Heart right ventricle (tissue), 16 donors: Measurements from ENCODE around the gene AKT1S1. TPM values are rescaled to one million over a fixed set of nuclear protein-coding genes. Genes with fewer than 3 reads are reported as not detected.

Experiments used
- ATAC-seq, 8 donors: fragments of 200-7000 bp; cut with Tn5 transposase; one replicate each; pipeline ENCODE4 v1.9.1; 2020; ENCODE audit warnings: mild to moderate bottlenecking in 8 of 8, moderate library complexity in 8 of 8, moderate number of reproducible peaks in 1 of 8
- DNase-seq, 2 donors: peaks; one replicate each; pipeline ENCODE4 v3.0.0-alpha.2; 2020
- H3K27ac ChIP-seq, 10 donors: fragments of 200-600 bp; sonication (generic) in 2 of 10; one replicate each; pipeline versions ENCODE4 v1.5.0 to v1.8.0; 2020 to 2022; ENCODE audit warnings: mild to moderate bottlenecking in 3 of 10
- H3K27me3 ChIP-seq, 7 donors: fragments of 200-600 bp; one replicate each; pipeline ENCODE4 v1.8.0; 2021 to 2022; ENCODE audit warnings: mild to moderate bottlenecking in 2 of 7
- H3K36me3 ChIP-seq, 9 donors: fragments of 200-600 bp; sonication (generic) in 1 of 9; one replicate each; pipeline versions ENCODE4 v1.5.0 to v1.8.0; 2020 to 2022; ENCODE audit warnings: mild to moderate bottlenecking in 2 of 9
- H3K4me1 ChIP-seq, 9 donors: fragments of 200-600 bp; sonication (generic) in 1 of 9; one replicate each; pipeline versions ENCODE4 v1.5.0 to v1.8.0; 2020 to 2022; ENCODE audit warnings: mild to moderate bottlenecking in 4 of 9
- H3K4me3 ChIP-seq, 10 donors: fragments of 200-600 bp; sonication (generic) in 2 of 10; one replicate each; pipeline versions ENCODE4 v1.5.0 to v1.8.0; 2020 to 2022; ENCODE audit warnings: mild to moderate bottlenecking in 7 of 10, moderate library complexity in 2 of 10
- H3K9me3 ChIP-seq, 11 donors: fragments of 200-600 bp in 10 of 11; sonication (generic) in 2 of 11; one replicate each; pipeline versions ENCODE4 v1.5.0 to v1.8.0; 2013 to 2022; ENCODE audit warnings: mild to moderate bottlenecking in 2 of 11, control low read depth in 1 of 11, moderate library complexity in 1 of 11
- CTCF ChIP-seq, 9 donors: fragments of 200-600 bp; sonication (generic) in 2 of 9; IDR thresholded peaks; one replicate each; pipeline versions ENCODE4 v1.5.0 to v1.8.0; 2021 to 2022; ENCODE audit warnings: antibody characterized with exemption in 9 of 9, mild to moderate bottlenecking in 5 of 9, moderate library complexity in 1 of 9
- WGBS, 2 donors: extraction: QIAGEN DNeasy Blood & Tissue Kit; methylation state at CpG; one replicate each; pipeline ENCODE4 v1.1.7; 2013; ENCODE audit warnings: inconsistent platforms in 1 of 2; 5-methylcytosine and 5-hydroxymethylcytosine counted together
- intact Hi-C, 10 donors: fragments of 100-400 bp; cut with DNase I; formaldehyde crosslinking; loops; one replicate each; pipeline versions ENCODE4 v1.11.1 to v1.14.2; 2022
- polyA plus RNA-seq, 2 donors: library from polyadenylated mRNA; stranded (reverse); fragments of 200-250 nt; gene quantifications; one replicate each; pipeline ENCODE4 v1.2.3, GENCODE V29; 2013
- total RNA-seq, 10 donors: library from RNA; stranded (reverse); fragmentation: NEBNext Ultra II Directional in 3 of 10; extraction: Animal tissue kit (Norgen Biotek cat#: 25700) in 3 of 10; gene quantifications; one replicate each; pipeline versions ENCODE4 v1.2.1 to v1.2.4, GENCODE V29; 2021 to 2023
- donor health status: Arrhythmogenic right ventricular cardiomyopathy.
- donor health status: ischemic (EF 13 %, LVEDD 7.1; RV severe dilation, severe dysfunction).
- donor health status: healthy with polysubstance abuse.
- donor health status: DM: no; HTN: yes; CAD: no.
- donor health status: DM: no; HTN: no; CAD: no.
- donor health status: ischemic (EF 25% LVEDD 6.9; RV normal size, moderate dysfunction).
- donor health status: ischemic (EF 25% LVEDD 5.7; RV mildly dilated, moderate dysfunction).
- donor health status: healthy.
- donor health status: DM: yes; HTN: yes; CAD: no.
- donor health status: Ischemic cardiomyopathy.
- donor health status: ischemic (EF 35%, LVEDD 5.7; RV mildly dilated, moderate dysfunction).
- donor health status: nonischemic (EF 11% LVEDD 7.7; RV severe dilation, severe dysfunction).
- donor health status: DM: yes; HTN: yes; CAD: no.
- donor health status: PGD.
- donor health status: ischemic (EF 29% LVEDD 5.4; RV normal size, mild dysfunction).
- donor health status: nonischemic (EF 23%, LVEDD 6.1; RV moderate dilation, normal function).

Gene AKT1S1
- total and polyA plus RNA-seq, 12 donors: 26.0 to 51.9 (median 32.8) TPM

DNA sequence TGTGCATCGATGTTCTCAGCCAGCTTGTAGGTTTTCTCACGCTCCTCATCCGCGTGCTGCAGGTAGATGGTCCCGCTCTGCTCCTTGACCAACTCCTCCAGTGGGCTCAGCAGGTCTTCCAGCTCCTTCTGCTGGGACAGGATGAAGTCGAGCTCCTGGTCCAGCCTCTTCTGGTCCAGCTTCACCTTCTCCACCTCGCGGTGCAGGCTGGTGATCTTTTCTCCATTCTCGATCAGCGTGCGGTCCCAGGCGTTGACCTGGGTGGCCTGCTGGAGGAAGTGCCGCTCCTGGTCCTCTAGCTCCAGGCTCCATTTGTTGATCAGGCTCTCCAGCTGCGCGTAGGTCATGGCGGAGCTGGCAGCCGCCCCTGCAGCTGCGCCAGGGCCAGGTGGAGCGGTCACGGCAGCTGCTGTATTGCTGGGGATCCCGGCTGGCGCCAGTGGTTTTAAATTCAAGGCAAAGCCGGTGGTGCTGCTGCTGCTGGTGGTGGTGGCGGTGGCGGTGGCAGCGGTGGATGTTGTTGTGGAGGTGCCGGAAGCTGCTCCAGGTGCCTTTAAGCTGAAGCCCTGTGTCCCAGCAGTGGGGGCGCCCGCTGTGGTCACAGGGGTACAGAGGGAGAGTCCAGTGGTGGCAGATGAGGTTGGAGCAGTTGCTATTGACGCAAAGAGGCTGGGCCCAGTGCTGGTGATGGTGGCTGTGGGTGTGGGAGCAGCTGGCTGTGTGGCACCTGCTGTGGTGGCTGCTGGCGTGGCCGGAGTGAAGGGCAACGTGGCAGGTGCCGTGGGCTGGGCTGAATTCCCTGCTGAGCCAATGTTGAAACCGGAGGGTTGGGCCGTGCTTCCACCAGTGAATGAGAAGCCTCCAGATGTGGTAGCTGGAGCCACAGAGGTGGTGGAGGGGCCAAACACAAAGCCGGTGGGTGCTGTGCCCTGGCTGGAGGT lies 31.6 kb upstream of the AKT1S1 start:
- intact Hi-C loops: no loop called here
- no peaks in the 10 kb centered on the region for H3K9me3 ChIP-seq
- H3K4me1 ChIP-seq: peaks cover 0 to 38% (median 8%) of the 10 kb centered on the region in 9 donors
- H3K36me3 ChIP-seq: peaks cover 0 to 68% (median 12%) of the 10 kb centered on the region in 9 donors
- ATAC-seq (no peak), DNase-seq (no peak)
- H3K4me3 ChIP-seq: no peak overlapping the region
- no peak overlapping the region for H3K27ac ChIP-seq
- no peak for TF ChIP-seq CTCF (IDR thresholded peaks at IDR 0.05)
- no peaks in the 10 kb centered on the region for H3K27me3 ChIP-seq
- WGBS, 2 donors: 96 to 98% methylated on average over 37 of the region's 37 CpGs

GRCh38 chr19:49907745-49908446 lies 30.7 kb upstream of the AKT1S1 start:
- Histone ChIP-seq H3K27me3 (no peaks in the 10 kb centered on the region), H3K36me3 (peaks cover 0 to 59% (median 12%) of the 10 kb centered on the region in 9 donors), H3K4me3 (no peak overlapping the region), H3K9me3 (no peaks in the 10 kb centered on the region), H3K27ac (no peak overlapping the region), H3K4me1 (peaks cover 0 to 37% (median 8%) of the 10 kb centered on the region in 9 donors)
- no peak for TF ChIP-seq CTCF (IDR thresholded peaks at IDR 0.05)
- DNase-seq: no peak
- ATAC-seq: no peak
- WGBS, 2 donors: 91 to 96% methylated on average over 23 of the region's 23 CpGs
- intact Hi-C loops: no loop called here

GRCh38 chr19:49906879-49907564 lies 29.9 kb upstream of the AKT1S1 start:
- WGBS, 2 donors: 86 to 91% methylated on average over 16 of the region's 16 CpGs
- H3K4me3 ChIP-seq: no peak overlapping the region
- peaks cover 0 to 51% (median 12%) of the 10 kb centered on the region in 9 donors for H3K36me3 ChIP-seq
- no peak overlapping the region for H3K27ac ChIP-seq
- ATAC-seq (no peak), DNase-seq (no peak)
- intact Hi-C loops: no loop called here
- TF ChIP-seq CTCF (IDR thresholded peaks at IDR 0.05): no peak
- no peaks in the 10 kb centered on the region for H3K27me3 ChIP-seq
- H3K9me3 ChIP-seq: no peaks in the 10 kb centered on the region
- H3K4me1 ChIP-seq: peaks cover 0 to 29% (median 8%) of the 10 kb centered on the region in 9 donors

DNA sequence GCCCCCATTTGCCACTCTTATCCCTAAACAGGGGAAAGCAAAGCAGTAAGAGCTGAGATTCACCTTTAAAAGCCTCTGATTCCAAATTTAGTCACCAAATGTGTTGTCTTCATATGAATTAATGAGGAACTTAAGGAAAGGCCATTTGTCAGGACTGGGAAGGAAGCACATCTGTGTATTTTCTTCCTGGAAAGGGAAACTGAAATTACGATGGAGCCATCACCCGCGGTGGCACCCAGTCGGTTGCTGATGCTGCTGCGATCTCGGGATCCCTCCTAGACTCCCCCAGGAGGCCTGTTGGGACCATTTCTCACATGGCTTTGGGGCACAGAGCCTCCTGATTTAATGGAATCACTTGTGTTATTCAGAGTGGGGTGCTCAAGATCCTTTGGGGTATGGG lies 27.0 kb upstream of the AKT1S1 start:
- DNase-seq (no peak), ATAC-seq (no peak)
- Histone ChIP-seq H3K27ac (peak overlapping the region in 1 of 10 donors; percentile 64), H3K9me3 (no peaks in the 10 kb centered on the region), H3K36me3 (peaks cover 0 to 34% (median 12%) of the 10 kb centered on the region in 9 donors), H3K4me1 (peaks cover 0 to 10% (median 0%) of the 10 kb centered on the region in 9 donors), H3K4me3 (no peak overlapping the region), H3K27me3 (no peaks in the 10 kb centered on the region)
- intact Hi-C loops: no loop called here
- WGBS, 2 donors: 47 to 58% methylated on average over 6 of the region's 6 CpGs
- TF ChIP-seq CTCF (IDR thresholded peaks at IDR 0.05): no peak
